Stimulated activated CD4-positive, alpha-beta T cell treated with anti-CD3 and anti-CD28 coated beads, Interleukin-12 subunit alpha, Interleukin-12 subunit beta, amount 100 ng/mL, for 4 hours (primary cell): ENCODE results near the gene MYO1E.
"Not testable (repeated sequence)": the region's sequence is repeated elsewhere in the genome, so short reads cannot be mapped to it uniquely, and the experiment has no call there.

Experiments used
- DNase-seq: peaks from one replicate; pipeline ENCODE4 v3.0.0-alpha.2; 2020

Gene MYO1E

GRCh38 chr15:59157396-59157795 lies 215.3 kb downstream of the MYO1E start:
- no peak for DNase-seq

- DNase-seq, result no peak
These were observed 217.2 kb downstream of the MYO1E start for GRCh38 chr15:59155431-59155830.

- no peak for DNase-seq
These were observed 218.4 kb downstream of the MYO1E start for GRCh38 chr15:59154243-59154642.

- DNase-seq, result no peak
These were observed 219.2 kb downstream of the MYO1E start for GRCh38 chr15:59153466-59153865.

GRCh38 chr15:59152694-59153450 lies 219.8 kb downstream of the MYO1E start:
- DNase-seq, result no peak

GRCh38 chr15:59150185-59150584 lies 222.5 kb downstream of the MYO1E start:
- DNase-seq, result no peak

GRCh38 chr15:59148153-59148833 lies 224.4 kb downstream of the MYO1E start:
- DNase-seq, result no peak

GRCh38 chr15:59147666-59148065 lies 225.0 kb downstream of the MYO1E start:
- DNase-seq, result no peak

- not testable (repeated sequence) for DNase-seq
These were observed 228.1 kb downstream of the MYO1E start for GRCh38 chr15:59144594-59144993.

- DNase-seq, result no peak
These were observed 229.4 kb downstream of the MYO1E start for GRCh38 chr15:59143281-59143680.

- no peak for DNase-seq
These were observed 232.0 kb downstream of the MYO1E start for GRCh38 chr15:59140422-59141226.

GRCh38 chr15:59138243-59138642 lies 234.4 kb downstream of the MYO1E start:
- peak; percentile 40 for DNase-seq

GRCh38 chr15:59137566-59137965 lies 235.1 kb downstream of the MYO1E start:
- DNase-seq, result no peak

- no peak for DNase-seq
These were observed 238.7 kb downstream of the MYO1E start for GRCh38 chr15:59133929-59134427.

GRCh38 chr15:59131969-59132562 lies 240.6 kb downstream of the MYO1E start:
- DNase-seq, result no peak

- DNase-seq, result no peak
These were observed 241.2 kb downstream of the MYO1E start for GRCh38 chr15:59131456-59131855.

- DNase-seq, result not testable (repeated sequence)
These were observed 245.4 kb downstream of the MYO1E start for GRCh38 chr15:59127255-59127654.

GRCh38 chr15:59125683-59126082 lies 247.0 kb downstream of the MYO1E start:
- not testable (repeated sequence) for DNase-seq

GRCh38 chr15:59124261-59124660 lies 248.4 kb downstream of the MYO1E start:
- no peak for DNase-seq

GRCh38 chr15:59120937-59121336 lies 251.7 kb downstream of the MYO1E start:
- no peak for DNase-seq

- no peak for DNase-seq
These were observed 253.0 kb downstream of the MYO1E start for GRCh38 chr15:59119625-59120024.

GRCh38 chr15:59116771-59117170 lies 255.9 kb downstream of the MYO1E start:
- no peak for DNase-seq

- DNase-seq, result no peak
These were observed 256.5 kb downstream of the MYO1E start for GRCh38 chr15:59116141-59116540.
